ENCODE results near the gene CERS1. TPM values are rescaled to one million over a fixed set of nuclear protein-coding genes. Genes with fewer than 3 reads are reported as not detected.
A peak's percentile ranks its signal among the peaks of the same experiment; 100 is the strongest.

The CERS1 gene, protein sequence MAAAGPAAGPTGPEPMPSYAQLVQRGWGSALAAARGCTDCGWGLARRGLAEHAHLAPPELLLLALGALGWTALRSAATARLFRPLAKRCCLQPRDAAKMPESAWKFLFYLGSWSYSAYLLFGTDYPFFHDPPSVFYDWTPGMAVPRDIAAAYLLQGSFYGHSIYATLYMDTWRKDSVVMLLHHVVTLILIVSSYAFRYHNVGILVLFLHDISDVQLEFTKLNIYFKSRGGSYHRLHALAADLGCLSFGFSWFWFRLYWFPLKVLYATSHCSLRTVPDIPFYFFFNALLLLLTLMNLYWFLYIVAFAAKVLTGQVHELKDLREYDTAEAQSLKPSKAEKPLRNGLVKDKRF
- total RNA-seq, result not detected
- long read RNA-seq, partial matches to known transcripts, result 1 of 1 reads
- long read RNA-seq, other reads (novel, unspliced or antisense), result 0 of 1 reads

DNA sequence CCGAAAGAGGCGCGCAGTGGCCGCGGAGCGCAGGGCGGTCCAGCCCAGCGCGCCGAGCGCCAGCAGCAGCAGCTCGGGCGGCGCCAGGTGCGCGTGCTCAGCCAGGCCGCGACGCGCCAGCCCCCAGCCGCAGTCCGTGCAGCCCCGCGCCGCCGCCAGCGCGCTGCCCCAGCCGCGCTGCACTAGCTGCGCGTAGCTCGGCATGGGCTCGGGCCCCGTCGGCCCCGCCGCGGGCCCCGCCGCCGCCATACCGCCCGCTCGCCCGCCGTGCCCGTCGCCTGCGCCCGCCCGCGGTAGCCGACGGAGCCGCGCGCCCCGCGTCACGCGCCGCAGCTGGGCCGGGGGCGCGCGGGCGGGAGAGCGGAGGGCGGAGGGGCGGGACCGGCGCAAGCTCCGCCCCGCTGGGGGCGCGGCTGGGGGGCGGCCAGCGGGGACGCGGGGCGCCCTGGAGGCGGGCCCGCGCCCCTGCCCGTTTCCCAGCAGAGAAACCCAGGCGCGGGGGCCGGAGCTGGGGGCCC lies at the start of gene CERS1:
CERS1 (minus strand) TSS at position 335 of the 518 bp plus-strand sequence; CDS start at position 249, 86 bp downstream.
- intact Hi-C loops (cut with DNase I), result no loop called here
- no peaks in the 10 kb centered on the region for H3K9me3 ChIP-seq
- no peak for DNase-seq
- H3K4me1 ChIP-seq, result peaks cover 16% of the 10 kb centered on the region
- H3K4me3 ChIP-seq, result peak within 1 kb of the TSS; percentile 37
- ATAC-seq, result no peak
- peaks cover 20% of the 10 kb centered on the region for H3K36me3 ChIP-seq
- TF ChIP-seq, protein P1, sequence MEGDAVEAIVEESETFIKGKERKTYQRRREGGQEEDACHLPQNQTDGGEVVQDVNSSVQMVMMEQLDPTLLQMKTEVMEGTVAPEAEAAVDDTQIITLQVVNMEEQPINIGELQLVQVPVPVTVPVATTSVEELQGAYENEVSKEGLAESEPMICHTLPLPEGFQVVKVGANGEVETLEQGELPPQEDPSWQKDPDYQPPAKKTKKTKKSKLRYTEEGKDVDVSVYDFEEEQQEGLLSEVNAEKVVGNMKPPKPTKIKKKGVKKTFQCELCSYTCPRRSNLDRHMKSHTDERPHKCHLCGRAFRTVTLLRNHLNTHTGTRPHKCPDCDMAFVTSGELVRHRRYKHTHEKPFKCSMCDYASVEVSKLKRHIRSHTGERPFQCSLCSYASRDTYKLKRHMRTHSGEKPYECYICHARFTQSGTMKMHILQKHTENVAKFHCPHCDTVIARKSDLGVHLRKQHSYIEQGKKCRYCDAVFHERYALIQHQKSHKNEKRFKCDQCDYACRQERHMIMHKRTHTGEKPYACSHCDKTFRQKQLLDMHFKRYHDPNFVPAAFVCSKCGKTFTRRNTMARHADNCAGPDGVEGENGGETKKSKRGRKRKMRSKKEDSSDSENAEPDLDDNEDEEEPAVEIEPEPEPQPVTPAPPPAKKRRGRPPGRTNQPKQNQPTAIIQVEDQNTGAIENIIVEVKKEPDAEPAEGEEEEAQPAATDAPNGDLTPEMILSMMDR (IDR thresholded peaks at IDR 0.05), result no peak
- no peak within 1 kb of the TSS for H3K27ac ChIP-seq
- H3K27me3 ChIP-seq (ENCODE audit: low read depth), result peaks cover 31% of the 10 kb centered on the region

DNA sequence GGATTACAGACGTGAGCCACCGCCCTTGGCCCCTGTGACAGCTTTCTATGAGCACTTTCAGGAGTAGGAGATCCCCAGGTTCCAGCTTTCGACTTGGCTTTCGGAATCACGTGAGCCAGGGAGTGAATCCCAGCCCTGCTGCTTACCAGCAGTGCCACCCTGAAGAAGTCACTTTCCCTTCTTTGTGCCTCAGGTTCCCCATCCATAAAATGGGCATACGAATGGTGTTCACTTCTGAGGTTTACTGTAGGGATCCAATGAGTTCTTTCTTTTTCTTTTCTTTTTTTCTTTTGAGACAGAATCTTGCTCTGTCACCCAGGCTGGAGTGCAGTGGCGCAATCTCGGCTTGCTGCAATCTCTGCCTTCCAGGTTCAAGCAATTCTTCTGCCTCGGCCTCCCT lies 49.3 kb upstream of the CERS1 start:
- DNase-seq (no peak), ATAC-seq (no peak)
- H3K9me3 ChIP-seq, result no peaks in the 10 kb centered on the region
- H3K4me1 ChIP-seq, result peaks cover 9% of the 10 kb centered on the region
- H3K4me3 ChIP-seq, result no peak overlapping the region
- H3K27me3 ChIP-seq (ENCODE audit: low read depth), result no peaks in the 10 kb centered on the region
- TF ChIP-seq, protein P1 (IDR thresholded peaks at IDR 0.05), result no peak
- H3K36me3 ChIP-seq, result no peaks in the 10 kb centered on the region
- no peak overlapping the region for H3K27ac ChIP-seq
- intact Hi-C loops (cut with DNase I), result no loop called here

DNA sequence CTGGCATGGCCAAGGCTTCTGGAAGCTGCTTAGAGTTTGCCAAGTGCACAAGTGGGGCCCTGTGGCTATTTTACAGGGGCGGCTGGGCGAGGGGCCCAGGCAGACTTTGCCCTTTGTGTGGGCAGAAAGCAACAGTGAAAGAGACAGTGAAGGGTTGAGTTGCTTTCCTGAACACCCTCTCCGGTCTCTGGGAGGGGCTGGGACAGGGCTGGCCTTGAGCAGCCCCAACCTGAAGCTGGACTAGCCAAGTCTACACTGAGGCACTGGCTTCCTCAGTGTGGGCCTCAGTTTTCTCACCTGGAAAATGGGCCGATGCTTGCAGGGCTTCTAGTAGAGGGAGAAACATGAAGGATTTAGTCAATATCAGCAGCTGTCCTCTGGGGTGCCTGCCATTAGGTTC lies 47.5 kb upstream of the CERS1 start:
- Histone ChIP-seq H3K36me3 (peaks cover under 1% of the 10 kb centered on the region), H3K9me3 (no peaks in the 10 kb centered on the region), H3K27me3 (ENCODE audit: low read depth) (no peaks in the 10 kb centered on the region), H3K4me1 (peaks cover 14% of the 10 kb centered on the region), H3K27ac (no peak overlapping the region), H3K4me3 (no peak overlapping the region)
- DNase-seq (no peak), ATAC-seq (no peak)
- TF ChIP-seq, protein P1 (IDR thresholded peaks at IDR 0.05), result no peak
- intact Hi-C loops (cut with DNase I), result no loop called here

DNA sequence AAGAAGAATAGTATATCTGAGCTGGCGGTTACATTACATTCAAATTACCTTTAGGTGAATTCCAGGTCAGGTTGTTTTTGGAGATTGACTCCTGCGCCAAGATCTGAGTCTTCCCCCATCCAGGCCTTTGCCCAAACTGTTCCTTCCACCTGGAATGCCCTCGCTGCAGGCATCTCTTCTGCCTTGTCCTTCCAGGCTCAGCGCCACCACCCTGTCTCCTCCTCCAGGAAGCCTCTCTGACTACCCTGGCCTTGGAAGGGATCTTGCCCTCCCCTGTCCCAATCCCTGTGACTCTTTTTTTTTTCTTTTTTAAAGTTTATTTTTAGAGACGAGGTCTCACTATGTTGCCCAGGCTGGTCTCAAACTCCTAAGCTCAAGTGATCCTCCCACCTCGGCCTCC lies 46.7 kb upstream of the CERS1 start:
- Histone ChIP-seq H3K9me3 (no peaks in the 10 kb centered on the region), H3K4me3 (no peak overlapping the region), H3K27ac (no peak overlapping the region), H3K36me3 (peaks cover 6% of the 10 kb centered on the region), H3K27me3 (ENCODE audit: low read depth) (no peaks in the 10 kb centered on the region), H3K4me1 (peaks cover 14% of the 10 kb centered on the region)
- intact Hi-C loops (cut with DNase I), result no loop called here
- ATAC-seq (no peak), DNase-seq (no peak)
- TF ChIP-seq, protein P1 (IDR thresholded peaks at IDR 0.05), result no peak

DNA sequence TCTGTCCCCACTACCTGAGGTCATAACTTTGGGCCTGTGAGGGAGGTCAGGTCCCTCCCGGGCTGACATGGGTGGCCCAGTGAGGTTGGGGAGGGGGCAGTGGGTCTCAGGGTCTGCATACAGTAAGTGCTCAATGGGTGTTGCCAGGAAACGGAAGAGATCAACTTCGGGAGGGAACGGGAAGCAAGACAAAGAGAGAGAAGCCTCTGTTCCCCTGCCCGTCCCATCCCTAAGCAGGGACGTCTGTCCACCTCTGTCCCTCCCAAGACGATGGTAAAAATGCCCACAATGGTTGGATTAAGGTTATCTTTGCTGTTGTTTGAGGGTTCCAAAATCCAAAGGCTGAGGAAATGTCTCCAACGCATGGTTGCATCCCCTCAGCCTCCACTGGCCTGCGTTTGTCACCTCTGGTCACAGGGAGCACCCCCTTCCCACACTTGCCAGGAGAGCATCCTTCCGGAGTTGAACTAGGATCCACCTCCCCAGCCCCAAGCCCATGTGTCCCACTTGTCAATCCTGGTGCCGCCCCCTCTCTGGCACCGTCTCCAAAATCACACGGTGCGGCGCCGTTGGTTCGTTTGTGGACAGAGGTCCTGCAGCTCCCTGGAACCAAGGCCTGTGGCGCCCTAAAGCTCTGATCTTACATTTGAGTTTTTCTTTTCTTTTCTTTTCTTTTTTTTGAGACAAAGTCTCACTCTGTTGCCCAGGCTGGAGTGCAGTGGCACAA lies 45.8 kb upstream of the CERS1 start:
- DNase-seq, result no peak
- intact Hi-C loops (cut with DNase I), result no loop called here
- no peak overlapping the region for H3K27ac ChIP-seq
- peaks cover 6% of the 10 kb centered on the region for H3K36me3 ChIP-seq
- H3K9me3 ChIP-seq, result no peaks in the 10 kb centered on the region
- peaks cover 14% of the 10 kb centered on the region for H3K4me1 ChIP-seq
- TF ChIP-seq, protein P1 (IDR thresholded peaks at IDR 0.05), result no peak
- no peak overlapping the region for H3K4me3 ChIP-seq
- ATAC-seq, result no peak
- H3K27me3 ChIP-seq (ENCODE audit: low read depth), result no peaks in the 10 kb centered on the region
